CD4-positive, alpha-beta T cell treated with Interleukin-17A for 1 hour (primary cell): ENCODE measurements around the gene RBBP8NL.

ENCODE experiments used
- DNase-seq: peaks from one replicate; pipeline ENCODE4 v3.0.0-alpha.2; 2020

Gene RBBP8NL

GRCh38 chr20:62405981-62406513, 21.3 kb downstream of the RBBP8NL start:
- DNase-seq: no peak

- DNase-seq: no peak
These were observed 22.0 kb downstream of the RBBP8NL start for GRCh38 chr20:62405108-62405980.

- DNase-seq: no peak
These were observed 22.6 kb downstream of the RBBP8NL start for GRCh38 chr20:62404761-62405107.

- DNase-seq: no peak
These were observed 23.1 kb downstream of the RBBP8NL start for GRCh38 chr20:62404112-62404665.

- DNase-seq: no peak
These were observed 24.0 kb downstream of the RBBP8NL start for GRCh38 chr20:62403331-62403730.

GRCh38 chr20:62402456-62403150, 24.7 kb downstream of the RBBP8NL start:
- DNase-seq: no peak

GRCh38 chr20:62401331-62401779, 26.0 kb downstream of the RBBP8NL start:
- DNase-seq: no peak

- no peak for DNase-seq
These were observed 26.8 kb downstream of the RBBP8NL start for GRCh38 chr20:62400541-62400940.

- no peak for DNase-seq
These were observed 27.3 kb downstream of the RBBP8NL start for GRCh38 chr20:62400021-62400420.

GRCh38 chr20:62398120-62398821, 29.1 kb downstream of the RBBP8NL start:
- DNase-seq: no peak

GRCh38 chr20:62396367-62397239, 30.7 kb downstream of the RBBP8NL start:
- DNase-seq: no peak

GRCh38 chr20:62395311-62396242, 31.8 kb downstream of the RBBP8NL start:
- DNase-seq: no peak

GRCh38 chr20:62394248-62395245, 32.8 kb downstream of the RBBP8NL start:
- DNase-seq: no peak

- no peak for DNase-seq
These were observed 33.5 kb downstream of the RBBP8NL start for GRCh38 chr20:62393830-62394229.

- no peak for DNase-seq
These were observed 34.0 kb downstream of the RBBP8NL start for GRCh38 chr20:62393335-62393665.

- DNase-seq: no peak
These were observed 34.6 kb downstream of the RBBP8NL start for GRCh38 chr20:62392621-62393334.

GRCh38 chr20:62392077-62392418, 35.3 kb downstream of the RBBP8NL start:
- no peak for DNase-seq

- DNase-seq: no peak
These were observed 35.9 kb downstream of the RBBP8NL start for GRCh38 chr20:62391165-62392076.
